ENCODE results near the gene ARFGEF2. TPM values are rescaled to one million over a fixed set of nuclear protein-coding genes. Genes with fewer than 3 reads are reported as not detected.

ARFGEF2 gene
- total and polyA plus RNA-seq, 2 donors from 2014 or later, result 7.4 to 36.9 TPM

- intact Hi-C loops (cut with DNase I), result loop anchor here (2.0 kb wide), 1 partner anchor 248 kb away; no protein-coding TSS in a partner anchor
- Histone ChIP-seq H3K9ac (ENCODE audit: low read length in 3 of 3) (no peak overlapping the region), H3K9me3 (ENCODE audit: control insufficient read depth in 2 of 3, insufficient read depth in 1 of 3, low read length in 3 of 3) (no peaks in the 10 kb centered on the region), H3K27ac (ENCODE audit: low read depth in 2 of 2, low read length in 2 of 2) (no peak overlapping the region), H3K4me1 (ENCODE audit: control insufficient read depth in 2 of 3, insufficient read depth in 2 of 3, low read depth in 1 of 3, low read length in 3 of 3) (peaks cover 0 to 4% (median 0%) of the 10 kb centered on the region in 3 donors), H3K36me3 (ENCODE audit: control insufficient read depth in 2 of 3, insufficient read depth in 3 of 3, low read length in 3 of 3) (no peaks in the 10 kb centered on the region), H3K27me3 (ENCODE audit: control insufficient read depth, insufficient read depth, low read length) (no peaks in the 10 kb centered on the region), H3K4me3 (ENCODE audit: low read length in 3 of 3) (no peak overlapping the region)
- no peak for FAIRE-seq
- peak in 4 of 5 donors; percentile 56 to 78 (median 71) for DNase-seq
- TF ChIP-seq CTCF (IDR thresholded peaks at IDR 0.05; ENCODE audit: borderline replicate concordance, extremely low read depth, insufficient read depth), result peak; percentile 93
Observed at GRCh38 chr20:48904566-48905296, 16.8 kb upstream of the ARFGEF2 start.

DNA sequence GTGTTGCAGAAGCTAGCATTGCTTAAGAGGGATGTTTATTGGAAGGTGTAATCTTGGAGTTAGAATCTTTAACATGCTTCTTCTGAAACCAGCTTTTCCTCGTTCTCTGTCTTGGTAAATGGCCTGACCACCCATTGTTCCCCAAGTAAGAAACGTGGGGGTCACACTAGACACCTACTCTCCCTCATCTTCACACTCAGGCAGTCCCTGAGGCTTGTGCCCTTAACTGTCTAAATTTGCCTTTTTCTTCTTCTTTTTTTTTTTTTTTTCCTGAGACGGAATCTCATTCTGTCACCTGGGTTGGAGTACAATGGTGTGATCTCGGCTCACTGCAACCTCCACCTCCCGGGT lies 16.2 kb upstream of the ARFGEF2 start:
- intact Hi-C loops (cut with DNase I), result loop anchor here (2.0 kb wide), 1 partner anchor 248 kb away; no protein-coding TSS in a partner anchor
- Histone ChIP-seq H3K4me3 (ENCODE audit: low read length in 3 of 3) (no peak overlapping the region), H3K27ac (ENCODE audit: low read depth in 2 of 2, low read length in 2 of 2) (no peak overlapping the region), H3K9ac (ENCODE audit: low read length in 3 of 3) (no peak overlapping the region), H3K27me3 (ENCODE audit: control insufficient read depth, insufficient read depth, low read length) (no peaks in the 10 kb centered on the region), H3K4me1 (ENCODE audit: control insufficient read depth in 2 of 3, insufficient read depth in 2 of 3, low read depth in 1 of 3, low read length in 3 of 3) (peaks cover 0 to 4% (median 0%) of the 10 kb centered on the region in 3 donors), H3K36me3 (ENCODE audit: control insufficient read depth in 2 of 3, insufficient read depth in 3 of 3, low read length in 3 of 3) (no peaks in the 10 kb centered on the region), H3K9me3 (ENCODE audit: control insufficient read depth in 2 of 3, insufficient read depth in 1 of 3, low read length in 3 of 3) (no peaks in the 10 kb centered on the region)
- FAIRE-seq (no peak), DNase-seq (no peak)
- no peak for TF ChIP-seq CTCF (IDR thresholded peaks at IDR 0.05; ENCODE audit: borderline replicate concordance, extremely low read depth, insufficient read depth)

GRCh38 chr20:48906221-48906877 lies 15.2 kb upstream of the ARFGEF2 start:
- no peak for TF ChIP-seq CTCF (IDR thresholded peaks at IDR 0.05; ENCODE audit: borderline replicate concordance, extremely low read depth, insufficient read depth)
- Histone ChIP-seq H3K9ac (ENCODE audit: low read length in 3 of 3) (no peak overlapping the region), H3K4me3 (ENCODE audit: low read length in 3 of 3) (no peak overlapping the region), H3K9me3 (ENCODE audit: control insufficient read depth in 2 of 3, insufficient read depth in 1 of 3, low read length in 3 of 3) (no peaks in the 10 kb centered on the region), H3K27me3 (ENCODE audit: control insufficient read depth, insufficient read depth, low read length) (no peaks in the 10 kb centered on the region), H3K27ac (ENCODE audit: low read depth in 2 of 2, low read length in 2 of 2) (no peak overlapping the region), H3K36me3 (ENCODE audit: control insufficient read depth in 2 of 3, insufficient read depth in 3 of 3, low read length in 3 of 3) (no peaks in the 10 kb centered on the region), H3K4me1 (ENCODE audit: control insufficient read depth in 2 of 3, insufficient read depth in 2 of 3, low read depth in 1 of 3, low read length in 3 of 3) (peaks cover 0 to 4% (median 0%) of the 10 kb centered on the region in 3 donors)
- no peak for DNase-seq
- FAIRE-seq, result no peak
- intact Hi-C loops (cut with DNase I), result no loop called here
